Neural progenitor cell (in vitro differentiated cells): Measurements from ENCODE around the gene SGSM1.

Experiments used
- EZH2 ChIP-seq: fragments of 200-600 bp; sonication (generic); IDR thresholded peaks from 2 replicates; pipeline ENCODE4 v1.6.1; 2017; ENCODE audit warnings: antibody characterized with exemption, mild to moderate bottlenecking, moderate library complexity
- EZH2phosphoT487 ChIP-seq: fragments of 200-600 bp; sonication (generic); IDR thresholded peaks from 2 replicates; pipeline ENCODE4 v1.6.1; 2017; ENCODE audit warnings: antibody characterized with exemption
- TF ChIP-seq, protein P1 (sequence below): fragments of 200-600 bp; sonication (generic); IDR thresholded peaks from 2 replicates; pipeline ENCODE4 v1.5.1; 2017; ENCODE audit warnings: antibody characterized with exemption, mild to moderate bottlenecking

DNA sequence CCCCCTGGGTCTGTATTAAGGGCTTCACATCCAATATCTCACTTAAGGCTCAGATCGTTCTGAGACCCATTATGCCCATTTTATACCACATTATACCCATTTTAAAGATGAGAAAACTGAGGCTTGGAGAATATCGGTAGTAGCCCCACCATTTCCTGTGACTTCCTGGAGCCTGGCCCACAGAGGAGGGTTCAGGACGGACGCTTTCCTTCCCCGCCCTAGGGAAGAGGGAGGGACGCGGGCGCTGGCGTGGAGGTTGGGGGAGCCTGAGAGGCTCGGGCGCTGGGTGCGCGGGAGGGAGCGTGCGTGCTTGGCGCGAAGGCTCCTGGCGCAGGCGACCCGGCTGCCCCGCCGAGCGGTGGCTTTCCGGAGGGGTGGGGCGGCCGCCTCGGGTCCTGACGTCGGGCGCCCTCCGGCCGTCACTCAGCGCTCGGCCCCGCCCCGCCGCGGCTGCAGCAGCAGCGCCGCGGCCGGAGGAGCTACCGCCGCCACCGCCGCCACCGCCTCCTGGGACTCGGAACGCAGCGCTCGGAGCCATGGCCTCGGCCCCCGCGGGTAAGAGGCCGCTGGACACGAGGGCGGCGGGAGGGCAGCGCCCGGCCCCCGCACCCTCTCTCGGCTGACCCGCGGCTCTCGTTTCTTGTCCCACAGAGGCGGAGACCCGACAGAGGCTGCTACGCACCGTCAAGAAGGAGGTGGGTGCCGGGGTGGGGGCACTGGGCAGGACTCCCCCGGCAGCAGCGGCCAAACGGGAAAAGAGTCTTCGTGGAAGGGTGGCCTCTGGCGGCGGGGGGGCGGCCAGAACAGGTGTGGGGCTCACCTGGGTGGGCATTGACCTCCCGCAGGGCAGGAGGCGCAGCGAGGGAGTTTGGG is at the start of gene SGSM1:
- TF ChIP-seq, protein P1, sequence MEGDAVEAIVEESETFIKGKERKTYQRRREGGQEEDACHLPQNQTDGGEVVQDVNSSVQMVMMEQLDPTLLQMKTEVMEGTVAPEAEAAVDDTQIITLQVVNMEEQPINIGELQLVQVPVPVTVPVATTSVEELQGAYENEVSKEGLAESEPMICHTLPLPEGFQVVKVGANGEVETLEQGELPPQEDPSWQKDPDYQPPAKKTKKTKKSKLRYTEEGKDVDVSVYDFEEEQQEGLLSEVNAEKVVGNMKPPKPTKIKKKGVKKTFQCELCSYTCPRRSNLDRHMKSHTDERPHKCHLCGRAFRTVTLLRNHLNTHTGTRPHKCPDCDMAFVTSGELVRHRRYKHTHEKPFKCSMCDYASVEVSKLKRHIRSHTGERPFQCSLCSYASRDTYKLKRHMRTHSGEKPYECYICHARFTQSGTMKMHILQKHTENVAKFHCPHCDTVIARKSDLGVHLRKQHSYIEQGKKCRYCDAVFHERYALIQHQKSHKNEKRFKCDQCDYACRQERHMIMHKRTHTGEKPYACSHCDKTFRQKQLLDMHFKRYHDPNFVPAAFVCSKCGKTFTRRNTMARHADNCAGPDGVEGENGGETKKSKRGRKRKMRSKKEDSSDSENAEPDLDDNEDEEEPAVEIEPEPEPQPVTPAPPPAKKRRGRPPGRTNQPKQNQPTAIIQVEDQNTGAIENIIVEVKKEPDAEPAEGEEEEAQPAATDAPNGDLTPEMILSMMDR, result no peak
- no peak for TF ChIP-seq EZH2phosphoT487
- no peak for TF ChIP-seq EZH2
